Measurements from ENCODE around the gene MYBPH. TPM values are rescaled to one million over a fixed set of nuclear protein-coding genes. Genes with fewer than 3 reads are reported as not detected.

Gene MYBPH
- total RNA-seq, 2 donors from 2014 or later: not detected

DNA sequence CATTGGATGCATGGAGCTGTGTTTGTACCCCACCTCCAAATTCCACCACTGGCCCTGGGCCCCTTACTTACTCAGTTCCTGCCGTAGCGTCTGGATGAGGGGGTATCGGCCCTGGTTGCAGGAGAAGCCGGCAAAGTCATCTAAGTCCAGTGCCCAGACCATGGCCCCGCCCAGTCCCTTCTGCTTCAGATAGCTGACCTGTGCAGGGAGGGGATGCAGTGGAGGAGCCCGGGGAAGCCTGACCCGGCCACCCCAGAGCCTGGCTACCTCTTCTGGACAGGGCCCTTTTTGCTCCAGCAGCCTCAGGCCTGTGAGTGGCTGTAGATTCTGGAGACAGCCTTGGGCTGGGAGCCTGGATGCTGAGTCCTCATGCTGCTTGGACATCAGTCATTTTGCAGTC is 42.0 kb upstream of the MYBPH start:
- ATAC-seq (ENCODE audit: insufficient number of reproducible peaks, low FRiP score, low read depth) (no peak), DNase-seq (ENCODE audit: low spot score) (no peak)
- Histone ChIP-seq H3K4me3 (no peak overlapping the region), H3K4me1 (ENCODE audit: control insufficient read depth in 1 of 2, low read depth in 2 of 2) (no peaks in the 10 kb centered on the region), H3K36me3 (no peaks in the 10 kb centered on the region), H3K27ac (no peak overlapping the region), H3K9me3 (no peaks in the 10 kb centered on the region), H3K27me3 (replicated peaks; ENCODE audit: insufficient read depth) (no peaks in the 10 kb centered on the region)
- TF ChIP-seq CTCF (IDR thresholded peaks at IDR 0.05): no peak

- H3K27me3 ChIP-seq (replicated peaks; ENCODE audit: insufficient read depth): no peaks in the 10 kb centered on the region
- no peak overlapping the region for H3K27ac ChIP-seq
- no peaks in the 10 kb centered on the region for H3K36me3 ChIP-seq
- no peak for ATAC-seq (ENCODE audit: insufficient number of reproducible peaks, low FRiP score, low read depth)
- TF ChIP-seq CTCF (IDR thresholded peaks at IDR 0.05): no peak
- H3K4me3 ChIP-seq: no peak overlapping the region
- H3K9me3 ChIP-seq: no peaks in the 10 kb centered on the region
- H3K4me1 ChIP-seq (ENCODE audit: control insufficient read depth in 1 of 2, low read depth in 2 of 2): no peaks in the 10 kb centered on the region
- no peak for DNase-seq (ENCODE audit: low spot score)
Observed at GRCh38 chr1:203217139-203217655, 41.6 kb upstream of the MYBPH start.

DNA sequence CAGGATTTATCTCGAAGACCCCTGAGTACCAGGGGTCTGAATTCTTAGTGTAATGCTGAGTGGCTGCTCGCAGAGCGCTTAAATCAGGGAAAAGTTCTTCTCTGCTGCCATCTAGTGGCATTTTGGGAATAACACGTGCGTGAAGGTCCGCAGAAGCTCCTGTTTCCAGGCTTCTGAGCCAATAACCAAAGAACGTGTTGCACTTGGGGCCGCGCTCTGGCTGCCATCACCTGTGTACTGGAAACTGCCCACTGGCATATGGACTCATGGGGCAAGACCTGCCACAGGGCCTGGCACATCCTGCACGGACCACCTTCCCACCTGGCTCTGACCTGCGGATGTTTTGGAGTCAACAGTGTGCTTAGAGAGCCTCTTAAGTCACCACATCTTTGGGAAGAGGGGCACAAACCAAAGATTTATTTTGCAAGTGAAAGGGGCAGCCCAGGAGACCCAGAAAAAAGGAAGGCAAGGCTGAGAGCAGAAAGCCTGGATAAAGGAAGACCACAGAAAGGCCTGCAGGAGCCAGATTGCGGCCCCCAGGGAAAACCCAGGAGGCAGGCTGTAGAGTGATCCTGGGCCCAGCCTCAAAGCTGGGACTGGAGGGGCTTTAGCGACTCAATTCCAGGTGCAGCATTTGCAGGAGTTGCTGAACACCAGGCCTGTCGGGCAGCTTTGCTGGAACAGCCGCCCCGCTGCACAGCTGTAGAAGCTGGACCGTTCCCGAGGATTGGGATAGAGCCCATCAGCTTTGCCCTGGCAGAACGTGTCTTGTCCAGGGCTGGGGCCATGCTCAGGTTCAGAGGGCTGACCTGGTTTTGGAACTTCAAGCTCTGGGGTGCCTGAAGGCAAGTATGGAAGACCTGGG is 40.9 kb upstream of the MYBPH start:
- no peak overlapping the region for H3K4me3 ChIP-seq
- H3K27ac ChIP-seq: no peak overlapping the region
- no peak for ATAC-seq (ENCODE audit: insufficient number of reproducible peaks, low FRiP score, low read depth)
- TF ChIP-seq CTCF (IDR thresholded peaks at IDR 0.05): peak; percentile 77
- no peaks in the 10 kb centered on the region for H3K36me3 ChIP-seq
- DNase-seq (ENCODE audit: low spot score): no peak
- no peaks in the 10 kb centered on the region for H3K27me3 ChIP-seq (replicated peaks; ENCODE audit: insufficient read depth)
- H3K9me3 ChIP-seq: no peaks in the 10 kb centered on the region
- no peaks in the 10 kb centered on the region for H3K4me1 ChIP-seq (ENCODE audit: control insufficient read depth in 1 of 2, low read depth in 2 of 2)

GRCh38 chr1:203215573-203215972 is 39.9 kb upstream of the MYBPH start:
- H3K4me1 ChIP-seq (ENCODE audit: control insufficient read depth in 1 of 2, low read depth in 2 of 2): no peaks in the 10 kb centered on the region
- no peak for ATAC-seq (ENCODE audit: insufficient number of reproducible peaks, low FRiP score, low read depth)
- no peaks in the 10 kb centered on the region for H3K36me3 ChIP-seq
- no peak for TF ChIP-seq CTCF (IDR thresholded peaks at IDR 0.05)
- H3K4me3 ChIP-seq: no peak overlapping the region
- no peaks in the 10 kb centered on the region for H3K9me3 ChIP-seq
- no peaks in the 10 kb centered on the region for H3K27me3 ChIP-seq (replicated peaks; ENCODE audit: insufficient read depth)
- H3K27ac ChIP-seq: no peak overlapping the region
- DNase-seq (ENCODE audit: low spot score): no peak

GRCh38 chr1:203214871-203215270 is 39.2 kb upstream of the MYBPH start:
- Histone ChIP-seq H3K27ac (no peak overlapping the region), H3K9me3 (no peaks in the 10 kb centered on the region), H3K36me3 (no peaks in the 10 kb centered on the region), H3K27me3 (replicated peaks; ENCODE audit: insufficient read depth) (no peaks in the 10 kb centered on the region), H3K4me1 (ENCODE audit: control insufficient read depth in 1 of 2, low read depth in 2 of 2) (no peaks in the 10 kb centered on the region), H3K4me3 (no peak overlapping the region)
- no peak for ATAC-seq (ENCODE audit: insufficient number of reproducible peaks, low FRiP score, low read depth)
- DNase-seq (ENCODE audit: low spot score): no peak
- TF ChIP-seq CTCF (IDR thresholded peaks at IDR 0.05): no peak

Data from thoracic aorta (tissue), 2 donors.